H9 (cell line): ENCODE results near the gene PIEZO2. TPM values are rescaled to one million over a fixed set of nuclear protein-coding genes. Genes with fewer than 3 reads are reported as not detected.

ENCODE experiments used
- DNase-seq: peaks from one replicate; pipeline ENCODE4 v3.0.0-alpha.2; 2017
- H2AFZ ChIP-seq: one replicate; pipeline ENCODE4 v1.6.1; 2013; ENCODE audit warnings: mild to moderate bottlenecking, low read length, control low read depth, moderate library complexity
- H2AK5ac ChIP-seq: 2 replicates; pipeline ENCODE4 v1.6.1; 2013; ENCODE audit warnings: low read length, control low read depth, mixed read lengths; ENCODE audit not compliant: insufficient read length
- H2BK120ac ChIP-seq: one replicate; pipeline ENCODE4 v1.6.1; 2013; ENCODE audit warnings: low read depth, mild to moderate bottlenecking, low read length, control low read depth, inconsistent platforms; ENCODE audit not compliant: poor library complexity, severe bottlenecking
- H2BK12ac ChIP-seq: 2 replicates; pipeline ENCODE4 v1.6.1; 2013; ENCODE audit warnings: low read length, control low read depth, mixed read lengths, low read depth; ENCODE audit not compliant: insufficient read length
- H2BK15ac ChIP-seq: 2 replicates; pipeline ENCODE4 v1.6.1; 2013; ENCODE audit warnings: low read depth, low read length, control low read depth
- H2BK20ac ChIP-seq: one replicate; pipeline ENCODE4 v1.6.1; 2013; ENCODE audit warnings: low read depth, mild to moderate bottlenecking, low read length, control low read depth, inconsistent platforms; ENCODE audit not compliant: poor library complexity, severe bottlenecking
- H2BK5ac ChIP-seq: 2 replicates; pipeline ENCODE4 v1.6.1; 2013; ENCODE audit warnings: low read length, control low read depth, mixed read lengths; ENCODE audit not compliant: insufficient read length
- H3K14ac ChIP-seq: 2 replicates; pipeline ENCODE4 v1.6.1; 2013; ENCODE audit warnings: low read length, control low read depth; ENCODE audit not compliant: insufficient read depth
- H3K18ac ChIP-seq: 2 replicates; pipeline ENCODE4 v1.6.1; 2013; ENCODE audit warnings: low read depth, mild to moderate bottlenecking, mixed read lengths, low read length, control low read depth; ENCODE audit not compliant: insufficient read length
- H3K23ac ChIP-seq: 2 replicates; pipeline ENCODE4 v1.6.1; 2013; ENCODE audit warnings: low read length, control low read depth, mixed read lengths, low read depth; ENCODE audit not compliant: insufficient read length
- H3K23me2 ChIP-seq: 2 replicates; pipeline ENCODE4 v1.6.1; 2013; ENCODE audit warnings: low read depth, mild to moderate bottlenecking, mixed read lengths, low read length, control low read depth; ENCODE audit not compliant: insufficient read length, poor library complexity, severe bottlenecking
- H3K27ac ChIP-seq: 2 replicates; pipeline ENCODE4 v1.5.1; 2013; ENCODE audit warnings: low read length, control low read depth, mixed read lengths, low read depth; ENCODE audit not compliant: insufficient read length
- H3K27me3 ChIP-seq: 2 replicates; pipeline ENCODE4 v1.6.1; 2013; ENCODE audit warnings: low read length, control low read depth, inconsistent platforms; ENCODE audit not compliant: insufficient read depth
- H3K4ac ChIP-seq: 2 replicates; pipeline ENCODE4 v1.6.1; 2013; ENCODE audit warnings: low read depth, mild to moderate bottlenecking, control low read depth, inconsistent platforms, low read length, moderate library complexity
- H3K4me1 ChIP-seq: 2 replicates; pipeline ENCODE4 v1.6.1; 2013; ENCODE audit warnings: low read length, control low read depth, inconsistent platforms; ENCODE audit not compliant: insufficient read depth
- H3K4me2 ChIP-seq: 2 replicates; pipeline ENCODE4 v1.6.1; 2013; ENCODE audit warnings: low read length, control low read depth, mixed read lengths; ENCODE audit not compliant: insufficient read length, insufficient read depth
- H3K56ac ChIP-seq: 2 replicates; pipeline ENCODE4 v1.6.1; 2013; ENCODE audit warnings: low read depth, mild to moderate bottlenecking, mixed read lengths, low read length, control low read depth; ENCODE audit not compliant: insufficient read length
- H3K79me1 ChIP-seq: 2 replicates; pipeline ENCODE4 v1.6.1; 2013; ENCODE audit warnings: low read depth, mild to moderate bottlenecking, moderate library complexity, low read length, control low read depth, inconsistent platforms; ENCODE audit not compliant: insufficient read depth, poor library complexity, severe bottlenecking
- H3K79me2 ChIP-seq: 2 replicates; pipeline ENCODE4 v1.6.1; 2013; ENCODE audit warnings: low read length, control low read depth, inconsistent platforms; ENCODE audit not compliant: insufficient read depth
- H3K9ac ChIP-seq: 2 replicates; pipeline ENCODE4 v1.6.1; 2013; ENCODE audit warnings: low read length, control low read depth, mixed read lengths; ENCODE audit not compliant: insufficient read length; ENCODE audit errors: extremely low read depth
- H3K9me3 ChIP-seq: one replicate; pipeline ENCODE4 v1.6.1; 2013; ENCODE audit warnings: low read depth, low read length, inconsistent platforms; ENCODE audit not compliant: control insufficient read depth
- H3T11ph ChIP-seq: one replicate; pipeline ENCODE4 v1.6.1; 2013; ENCODE audit warnings: mild to moderate bottlenecking, low read length, control low read depth, inconsistent platforms
- H4K20me1 ChIP-seq: one replicate; pipeline ENCODE4 v1.6.1; 2013; ENCODE audit not compliant: control insufficient read depth, insufficient read length, insufficient read depth
- H4K5ac ChIP-seq: 2 replicates; pipeline ENCODE4 v1.6.1; 2013; ENCODE audit warnings: low read depth, mild to moderate bottlenecking, mixed read lengths, low read length, control low read depth; ENCODE audit not compliant: insufficient read length
- H4K8ac ChIP-seq: replicated peaks from 2 replicates; pipeline ENCODE4 v1.6.1; 2013; ENCODE audit warnings: low read length, control low read depth, mixed read lengths, low read depth; ENCODE audit not compliant: insufficient read length
- H4K91ac ChIP-seq: 2 replicates; pipeline ENCODE4 v1.6.1; 2013; ENCODE audit warnings: low read depth, mild to moderate bottlenecking, moderate library complexity, mixed read lengths, low read length, control low read depth; ENCODE audit not compliant: insufficient read length
- H3K27ac Mint-ChIP-seq, 3 experiments: 2 replicates in 2 of 3; 3 replicates in 1 of 3; pipeline ENCODE4 v1.8.0; 2020 to 2021; ENCODE audit warnings: mixed read lengths in 3 of 3, mild to moderate bottlenecking in 1 of 3, moderate library complexity in 1 of 3
- H3K27me3 Mint-ChIP-seq: 2 replicates; pipeline ENCODE4 v1.8.0; 2021; ENCODE audit warnings: low read depth, mild to moderate bottlenecking, moderate library complexity, mixed read lengths
- H3K36me3 Mint-ChIP-seq, 3 experiments: 2 replicates in 2 of 3; 3 replicates in 1 of 3; pipeline ENCODE4 v1.8.0; 2020 to 2021; ENCODE audit warnings: low read depth in 3 of 3, mixed read lengths in 3 of 3; ENCODE audit not compliant: insufficient read depth in 1 of 3
- H3K4me1 Mint-ChIP-seq, 2 experiments: 2 replicates each; pipeline ENCODE4 v1.8.0; 2020; ENCODE audit warnings: mixed read lengths in 2 of 2
- H3K4me3 Mint-ChIP-seq, 2 experiments: 2 replicates in 1 of 2; 3 replicates in 1 of 2; pipeline ENCODE4 v1.8.0; 2020 to 2021; ENCODE audit warnings: mild to moderate bottlenecking in 2 of 2, mixed read lengths in 2 of 2, moderate library complexity in 1 of 2
- H3K9me3 Mint-ChIP-seq, 2 experiments: 2 replicates in 1 of 2; 3 replicates in 1 of 2; pipeline ENCODE4 v1.8.0; 2020; ENCODE audit warnings: mild to moderate bottlenecking in 2 of 2, mixed read lengths in 2 of 2, moderate library complexity in 1 of 2
- WGBS: extraction: QIAGEN DNeasy Blood & Tissue Kit; methylation state at CpG from one replicate; pipeline ENCODE4 v1.1.7; 2013; ENCODE audit warnings: missing lambda C conversion rate, low lambda C conversion rate, mixed read lengths; ENCODE audit not compliant: insufficient read length; ENCODE audit errors: extremely low coverage; 5-methylcytosine and 5-hydroxymethylcytosine counted together
- total RNA-seq: library from RNA; stranded (reverse); gene quantifications from 2 replicates; pipeline ENCODE4 v1.2.1, GENCODE V29; 2021
- TF ChIP-seq, protein P1 (sequence below): fragments of 200-600 bp; sonication (generic); conservative IDR thresholded peaks from 3 replicates; pipeline ENCODE4 v1.8.0; 2021; ENCODE audit warnings: antibody characterized with exemption, mild to moderate bottlenecking

PIEZO2 gene
- total RNA-seq, 1 experiment from 2014 or later = 3.9 TPM

DNA sequence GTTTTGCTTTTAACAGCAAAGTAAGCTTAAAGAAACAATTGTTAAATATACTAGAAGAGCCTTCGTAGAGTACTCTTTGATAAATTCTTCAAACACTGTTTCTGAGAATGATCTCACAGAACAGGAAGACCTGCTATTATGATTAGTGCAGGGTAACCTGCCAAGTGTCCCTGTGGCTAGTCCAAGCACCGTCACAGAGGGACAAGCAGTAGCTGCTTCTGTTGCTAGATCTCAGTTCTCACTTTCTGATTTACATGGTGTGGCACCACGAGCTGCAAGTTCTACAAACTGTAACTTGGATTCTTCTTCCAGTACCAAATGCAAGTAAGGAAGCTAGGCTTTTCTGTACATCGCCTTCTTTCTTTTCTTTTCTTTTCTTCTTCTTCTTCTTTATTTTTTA lies 121.5 kb downstream of the PIEZO2 start:
- Mint-ChIP-seq H3K4me3 (no peak overlapping the region), H3K36me3 (peaks cover 0 to 2% (median 0%) of the 10 kb centered on the region in 3 experiments; a peak in 3 of 7 replicates), H3K4me1 (peaks cover 4 to 6% of the 10 kb centered on the region in 2 experiments; a peak in 3 of 4 replicates), H3K9me3 (no peaks in the 10 kb centered on the region), H3K27me3 (no peaks in the 10 kb centered on the region; the same call in 1 of the 2 replicates), H3K27ac (no peak overlapping the region)
- no peaks in the 10 kb centered on the region for H3K4me1 ChIP-seq
- H3K79me2 ChIP-seq = no peaks in the 10 kb centered on the region
- TF ChIP-seq, protein P1, sequence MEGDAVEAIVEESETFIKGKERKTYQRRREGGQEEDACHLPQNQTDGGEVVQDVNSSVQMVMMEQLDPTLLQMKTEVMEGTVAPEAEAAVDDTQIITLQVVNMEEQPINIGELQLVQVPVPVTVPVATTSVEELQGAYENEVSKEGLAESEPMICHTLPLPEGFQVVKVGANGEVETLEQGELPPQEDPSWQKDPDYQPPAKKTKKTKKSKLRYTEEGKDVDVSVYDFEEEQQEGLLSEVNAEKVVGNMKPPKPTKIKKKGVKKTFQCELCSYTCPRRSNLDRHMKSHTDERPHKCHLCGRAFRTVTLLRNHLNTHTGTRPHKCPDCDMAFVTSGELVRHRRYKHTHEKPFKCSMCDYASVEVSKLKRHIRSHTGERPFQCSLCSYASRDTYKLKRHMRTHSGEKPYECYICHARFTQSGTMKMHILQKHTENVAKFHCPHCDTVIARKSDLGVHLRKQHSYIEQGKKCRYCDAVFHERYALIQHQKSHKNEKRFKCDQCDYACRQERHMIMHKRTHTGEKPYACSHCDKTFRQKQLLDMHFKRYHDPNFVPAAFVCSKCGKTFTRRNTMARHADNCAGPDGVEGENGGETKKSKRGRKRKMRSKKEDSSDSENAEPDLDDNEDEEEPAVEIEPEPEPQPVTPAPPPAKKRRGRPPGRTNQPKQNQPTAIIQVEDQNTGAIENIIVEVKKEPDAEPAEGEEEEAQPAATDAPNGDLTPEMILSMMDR = no peak
- no peak overlapping the region for H3K9ac ChIP-seq
- no peak overlapping the region for H3T11ph ChIP-seq
- H2BK15ac ChIP-seq = no peak overlapping the region
- no peak overlapping the region for H2BK20ac ChIP-seq
- DNase-seq = no peak
- no peak overlapping the region for H3K4ac ChIP-seq
- H2AFZ ChIP-seq = no peak overlapping the region
- no peak overlapping the region for H3K14ac ChIP-seq
- no peak overlapping the region for H4K91ac ChIP-seq
- no peak overlapping the region for H3K56ac ChIP-seq
- H2BK12ac ChIP-seq = no peak overlapping the region
- H4K20me1 ChIP-seq = no peaks in the 10 kb centered on the region
- H4K8ac ChIP-seq = no peak overlapping the region
- no peak overlapping the region for H3K4me2 ChIP-seq
- peaks cover 3% of the 10 kb centered on the region for H3K23me2 ChIP-seq
- H2AK5ac ChIP-seq = no peak overlapping the region
- no peak overlapping the region for H3K18ac ChIP-seq
- H3K9me3 ChIP-seq = no peaks in the 10 kb centered on the region
- H4K5ac ChIP-seq = no peak overlapping the region
- no peaks in the 10 kb centered on the region for H3K27me3 ChIP-seq
- no peaks in the 10 kb centered on the region for H3K79me1 ChIP-seq
- H2BK5ac ChIP-seq = no peak overlapping the region
- no peak overlapping the region for H3K27ac ChIP-seq
- H2BK120ac ChIP-seq = no peak overlapping the region
- H3K23ac ChIP-seq = no peak overlapping the region
- no CpG with 5 or more reads among the region's 4 CpGs for WGBS
